ENCODE measurements around the gene TPCN2. TPM values are rescaled to one million over a fixed set of nuclear protein-coding genes. Genes with fewer than 3 reads are reported as not detected.

The TPCN2 gene
- total RNA-seq, 1 donor: 11.1 TPM

DNA sequence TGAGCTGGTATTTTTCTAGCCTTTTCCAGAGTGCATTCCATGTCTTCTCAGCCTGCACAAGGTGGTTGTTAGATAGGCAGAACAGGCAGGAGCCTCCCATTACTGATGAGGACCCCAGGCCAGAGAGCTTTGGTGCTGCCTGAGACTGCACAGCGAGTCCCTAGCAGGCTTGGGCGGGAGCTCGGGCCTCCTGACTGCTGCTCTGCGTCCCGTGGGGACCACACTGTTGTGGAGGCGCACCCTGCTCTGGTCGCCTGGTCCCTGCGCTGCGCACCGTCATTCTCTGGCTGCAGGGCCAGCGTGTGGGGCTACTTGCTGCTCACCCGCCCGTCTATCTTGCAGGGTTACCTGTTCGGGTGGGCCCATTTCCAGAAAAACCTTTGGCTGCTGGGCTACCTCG is 8.5 kb downstream of the TPCN2 start:
- no peak overlapping the region for H3K4me3 ChIP-seq (ENCODE audit: low read depth, low read length)
- no peak for DNase-seq (ENCODE audit: low read depth)
- TF ChIP-seq, protein P1, sequence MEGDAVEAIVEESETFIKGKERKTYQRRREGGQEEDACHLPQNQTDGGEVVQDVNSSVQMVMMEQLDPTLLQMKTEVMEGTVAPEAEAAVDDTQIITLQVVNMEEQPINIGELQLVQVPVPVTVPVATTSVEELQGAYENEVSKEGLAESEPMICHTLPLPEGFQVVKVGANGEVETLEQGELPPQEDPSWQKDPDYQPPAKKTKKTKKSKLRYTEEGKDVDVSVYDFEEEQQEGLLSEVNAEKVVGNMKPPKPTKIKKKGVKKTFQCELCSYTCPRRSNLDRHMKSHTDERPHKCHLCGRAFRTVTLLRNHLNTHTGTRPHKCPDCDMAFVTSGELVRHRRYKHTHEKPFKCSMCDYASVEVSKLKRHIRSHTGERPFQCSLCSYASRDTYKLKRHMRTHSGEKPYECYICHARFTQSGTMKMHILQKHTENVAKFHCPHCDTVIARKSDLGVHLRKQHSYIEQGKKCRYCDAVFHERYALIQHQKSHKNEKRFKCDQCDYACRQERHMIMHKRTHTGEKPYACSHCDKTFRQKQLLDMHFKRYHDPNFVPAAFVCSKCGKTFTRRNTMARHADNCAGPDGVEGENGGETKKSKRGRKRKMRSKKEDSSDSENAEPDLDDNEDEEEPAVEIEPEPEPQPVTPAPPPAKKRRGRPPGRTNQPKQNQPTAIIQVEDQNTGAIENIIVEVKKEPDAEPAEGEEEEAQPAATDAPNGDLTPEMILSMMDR (IDR thresholded peaks at IDR 0.05; ENCODE audit: insufficient read depth, low read length): no peak

- H3K4me3 ChIP-seq (ENCODE audit: low read depth, low read length): no peak overlapping the region
- TF ChIP-seq, protein P1 (IDR thresholded peaks at IDR 0.05; ENCODE audit: insufficient read depth, low read length): no peak
- no peak for DNase-seq (ENCODE audit: low read depth)
Observed at GRCh38 chr11:69057801-69058200, 9.1 kb downstream of the TPCN2 start.

- no peak overlapping the region for H3K4me3 ChIP-seq (ENCODE audit: low read depth, low read length)
- DNase-seq (ENCODE audit: low read depth): no peak
- TF ChIP-seq, protein P1 (IDR thresholded peaks at IDR 0.05; ENCODE audit: insufficient read depth, low read length): no peak
Observed at GRCh38 chr11:69058511-69059270, 10.0 kb downstream of the TPCN2 start.

DNA sequence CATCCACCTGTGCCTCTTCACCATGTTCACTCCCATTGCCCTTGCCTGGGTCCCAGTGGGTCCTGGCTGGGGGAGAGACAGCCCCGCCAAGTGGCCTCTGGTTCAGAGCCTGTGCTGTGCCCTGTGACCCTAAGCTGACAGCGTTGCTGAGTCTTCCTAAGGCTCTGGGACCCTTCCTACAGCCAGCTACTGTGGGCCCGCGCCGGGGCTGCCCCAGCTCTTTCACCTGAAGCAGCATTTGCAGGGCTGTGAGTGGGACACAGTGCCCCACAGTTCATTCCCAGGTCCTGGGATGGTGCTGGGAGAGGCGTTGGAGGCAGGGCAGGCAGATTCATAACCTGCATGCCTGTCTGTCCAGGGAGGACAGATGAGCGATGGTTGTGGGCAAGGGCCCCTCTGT is 10.7 kb downstream of the TPCN2 start:
- TF ChIP-seq, protein P1 (IDR thresholded peaks at IDR 0.05; ENCODE audit: insufficient read depth, low read length): no peak
- no peak overlapping the region for H3K4me3 ChIP-seq (ENCODE audit: low read depth, low read length)
- DNase-seq (ENCODE audit: low read depth): no peak

DNA sequence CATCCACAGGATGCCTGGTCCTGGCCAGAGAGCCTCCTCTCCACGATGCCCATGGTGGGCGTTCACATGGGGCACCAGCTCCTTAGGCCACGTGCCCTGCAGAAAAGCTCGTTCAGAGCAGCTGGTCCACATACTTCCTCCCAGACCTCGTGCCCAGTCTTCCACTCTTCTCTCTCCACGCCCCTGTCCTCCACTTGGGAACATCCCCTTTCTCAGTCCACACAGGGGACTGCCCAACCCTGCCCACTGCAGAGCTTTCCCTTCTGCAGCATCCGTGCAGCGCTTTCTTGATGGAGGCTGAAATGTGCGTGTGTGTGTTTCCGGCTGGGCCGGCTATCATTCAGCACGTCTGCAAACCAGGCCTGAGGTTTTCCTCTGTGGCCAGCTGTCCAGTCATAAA is 11.3 kb downstream of the TPCN2 start:
- no peak for DNase-seq (ENCODE audit: low read depth)
- TF ChIP-seq, protein P1 (IDR thresholded peaks at IDR 0.05; ENCODE audit: insufficient read depth, low read length): no peak
- H3K4me3 ChIP-seq (ENCODE audit: low read depth, low read length): no peak overlapping the region

DNA sequence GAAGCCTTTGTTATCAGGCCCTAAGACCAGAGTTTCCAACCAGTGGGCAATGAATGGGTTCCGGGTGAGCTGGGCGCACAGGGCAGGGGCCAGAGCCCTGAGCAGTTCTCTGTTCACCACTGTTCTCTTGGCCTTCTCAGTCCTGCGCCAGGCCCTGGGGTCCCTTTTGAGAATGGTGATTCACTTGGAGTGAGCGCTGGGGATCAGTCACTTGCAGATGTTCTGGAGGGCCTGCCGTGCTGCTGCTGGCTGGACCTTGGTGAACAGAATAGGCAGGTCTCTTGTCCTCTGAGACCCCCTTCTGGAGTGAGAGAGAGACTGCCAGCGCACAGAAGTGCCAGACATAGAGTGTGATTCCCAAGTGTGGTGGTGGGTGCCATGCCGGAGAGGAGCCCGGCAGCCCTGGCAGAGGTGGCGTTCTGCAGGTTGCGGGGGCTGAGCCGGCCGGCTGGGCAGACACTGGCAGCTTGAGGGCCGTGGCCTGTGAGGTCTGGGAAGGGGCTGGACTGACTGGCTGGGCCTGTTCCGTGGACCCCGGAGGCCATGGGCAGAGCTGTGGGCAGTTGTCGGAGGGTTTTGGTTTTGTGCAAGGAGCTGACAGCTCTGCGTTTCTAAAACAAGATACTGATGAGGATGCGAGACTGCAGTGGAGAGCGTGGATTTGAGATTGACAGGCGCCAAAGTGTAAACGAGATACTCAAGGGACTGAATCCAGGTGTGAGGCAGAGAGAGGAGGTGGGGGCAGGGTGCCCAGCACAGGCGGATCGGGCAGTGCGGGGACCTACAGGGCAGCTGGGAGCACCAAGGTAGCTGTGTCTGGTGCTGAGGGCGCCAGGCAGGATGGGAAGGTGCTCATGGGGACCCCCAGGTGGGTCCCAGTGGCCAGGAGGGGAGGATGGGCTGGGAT is 12.3 kb downstream of the TPCN2 start:
- TF ChIP-seq, protein P1 (IDR thresholded peaks at IDR 0.05; ENCODE audit: insufficient read depth, low read length): no peak
- no peak overlapping the region for H3K4me3 ChIP-seq (ENCODE audit: low read depth, low read length)
- no peak for DNase-seq (ENCODE audit: low read depth)

Measured in fibroblast of the aortic adventitia (primary cell).